OCI-LY7 (cell line): ENCODE results near the gene EVC. TPM values are rescaled to one million over a fixed set of nuclear protein-coding genes. Genes with fewer than 3 reads are reported as not detected.

Experiments used
- BruUV-seq: library from RNA; stranded (reverse); fragments of 400-500 nt; replicated peaks from 2 replicates; lab custom pipeline; 2021; lab: Mats Ljungman, UMichigan
- CTCF ChIA-PET: fragments of 300-600 bp; sonication (Branson Sonifier 250); formaldehyde crosslinking; loops from one replicate; lab custom pipeline; 2022; ENCODE audit warnings: antibody characterized with exemption; ENCODE audit not compliant: unreplicated experiment; lab: Charles Lee
- POLR2A ChIA-PET: fragments of 300-600 bp; sonication (Branson Sonifier 250); formaldehyde crosslinking; loops from one replicate; lab custom pipeline; 2022; ENCODE audit warnings: antibody characterized with exemption; lab: Charles Lee
- DNase-seq: peaks from one replicate; pipeline ENCODE4 v3.0.0-alpha.2; 2015; ENCODE audit warnings: low spot score
- H2AFZ ChIP-seq: fragments of 200-600 bp; sonication (generic), shearing (Covaris generic); 2 replicates; pipeline ENCODE4 v1.6.1; 2014; ENCODE audit warnings: mild to moderate bottlenecking, antibody characterized with exemption, low read length, moderate library complexity
- H3K27ac ChIP-seq: fragments of 200-600 bp; sonication (generic); 2 replicates; pipeline ENCODE4 v1.5.1; 2014; ENCODE audit warnings: mixed run types, low read depth, mild to moderate bottlenecking, moderate library complexity, low read length, inconsistent platforms; ENCODE audit not compliant: poor library complexity, severe bottlenecking
- H3K36me3 ChIP-seq: fragments of 200-600 bp; sonication (generic); 2 replicates; pipeline ENCODE4 v1.6.1; 2014; ENCODE audit warnings: mild to moderate bottlenecking, antibody characterized with exemption, low read length, moderate library complexity, mixed read lengths; ENCODE audit not compliant: insufficient read depth
- H3K4me1 ChIP-seq: fragments of 200-600 bp; sonication (generic); 2 replicates; pipeline ENCODE4 v1.5.1; 2014; ENCODE audit warnings: mild to moderate bottlenecking, low read length; ENCODE audit not compliant: insufficient read depth, poor library complexity, severe bottlenecking
- H3K4me2 ChIP-seq: fragments of 200-600 bp; sonication (generic); 2 replicates; pipeline ENCODE4 v1.6.1; 2014; ENCODE audit warnings: mild to moderate bottlenecking, low read length
- H3K4me3 ChIP-seq: fragments of 200-600 bp; sonication (generic); 2 replicates; pipeline ENCODE4 v1.5.1; 2014; ENCODE audit warnings: mild to moderate bottlenecking, low read depth, low read length; ENCODE audit not compliant: poor library complexity, severe bottlenecking
- H3K79me2 ChIP-seq: fragments of 200-600 bp; sonication (generic); 2 replicates; pipeline ENCODE4 v1.6.1; 2016; ENCODE audit warnings: low read depth, mild to moderate bottlenecking, low read length, moderate library complexity, mixed read lengths; ENCODE audit not compliant: insufficient read depth
- H3K9me2 ChIP-seq: fragments of 200-600 bp; sonication (generic); 2 replicates; pipeline ENCODE4 v1.6.1; 2016; ENCODE audit warnings: mild to moderate bottlenecking, low read length, mixed read lengths; ENCODE audit not compliant: insufficient read depth
- H3K9me3 ChIP-seq: fragments of 200-600 bp; sonication (generic); 2 replicates; pipeline ENCODE4 v1.6.1; 2014; ENCODE audit warnings: mild to moderate bottlenecking, mixed run types, low read length, mixed read lengths
- H4K20me1 ChIP-seq: fragments of 200-600 bp; sonication (generic); 2 replicates; pipeline ENCODE4 v1.6.1; 2014; ENCODE audit warnings: mild to moderate bottlenecking, antibody characterized with exemption, low read length, moderate library complexity, mixed read lengths; ENCODE audit not compliant: insufficient read depth
- CTCF ChIP-seq: fragments of 200-600 bp; sonication (generic); conservative IDR thresholded peaks from 2 replicates; pipeline ENCODE4 v1.5.1; 2014; ENCODE audit warnings: mild to moderate bottlenecking, antibody characterized with exemption, low read length, moderate library complexity, mixed read lengths
- EZH2phosphoT487 ChIP-seq: fragments of 200-600 bp; sonication (generic); IDR thresholded peaks from 2 replicates; pipeline ENCODE4 v1.6.1; 2018; ENCODE audit warnings: low read depth, borderline replicate concordance, mild to moderate bottlenecking, mixed run types, antibody characterized with exemption, low read length, moderate library complexity, mixed read lengths
- intact Hi-C: fragments of 100-400 bp; cut with micrococcal nuclease; formaldehyde crosslinking; loops from one replicate; pipeline ENCODE4 v1.10.0; 2022; ENCODE audit not compliant: unreplicated experiment
- total RNA-seq, 2 experiments: library from RNA; depleted of rRNA in 1 of 2; stranded (reverse); fragments of >200 nt in 1 of 2; shearing (Covaris generic) in 1 of 2; gene quantifications; 2 replicates each; pipeline ENCODE4 v1.2.3, GENCODE V29; 2014 to 2022

The EVC gene
- total RNA-seq, 2 experiments from 2014 or later = not detected

- TF ChIP-seq CTCF (no peak), EZH2phosphoT487 (no peak)
- H3K36me3 ChIP-seq = no peaks in the 10 kb centered on the region
- no peaks in the 10 kb centered on the region for H3K9me2 ChIP-seq
- intact Hi-C loops = no loop called here
- no peak overlapping the region for H2AFZ ChIP-seq
- ChIA-PET CTCF (no interaction called here), POLR2A (no interaction called here)
- no peak for DNase-seq
- H3K4me3 ChIP-seq = no peak overlapping the region
- no TSS peak for BruUV-seq
- no peaks in the 10 kb centered on the region for H3K79me2 ChIP-seq
- H4K20me1 ChIP-seq = no peaks in the 10 kb centered on the region
- no peak overlapping the region for H3K27ac ChIP-seq
- no peaks in the 10 kb centered on the region for H3K4me1 ChIP-seq
- H3K4me2 ChIP-seq = no peak overlapping the region
- no peaks in the 10 kb centered on the region for H3K9me3 ChIP-seq
These were observed 3.6 kb upstream of the EVC start for GRCh38 chr4:5707366-5707765.

GRCh38 chr4:5707778-5708448 is 3.1 kb upstream of the EVC start:
- no peak for TF ChIP-seq CTCF
- no peak for TF ChIP-seq EZH2phosphoT487
- intact Hi-C loops = no loop called here
- no peak for DNase-seq
- no peak overlapping the region for H3K4me3 ChIP-seq
- H3K9me3 ChIP-seq = no peaks in the 10 kb centered on the region
- H4K20me1 ChIP-seq = no peaks in the 10 kb centered on the region
- H3K27ac ChIP-seq = no peak overlapping the region
- no peaks in the 10 kb centered on the region for H3K36me3 ChIP-seq
- H3K9me2 ChIP-seq = no peaks in the 10 kb centered on the region
- H2AFZ ChIP-seq = no peak overlapping the region
- H3K4me1 ChIP-seq = no peaks in the 10 kb centered on the region
- POLR2A ChIA-PET = no interaction called here
- no peaks in the 10 kb centered on the region for H3K79me2 ChIP-seq
- H3K4me2 ChIP-seq = peak overlapping the region; percentile 20; the same call in 1 of the 2 replicates
- BruUV-seq = no TSS peak
- CTCF ChIA-PET = no interaction called here

GRCh38 chr4:5708449-5709206 is 2.4 kb upstream of the EVC start, which contains the start of gene EVC2:
Gene EVC2 (minus strand): TSS chr4:5708559. CDS start chr4:5708513, 46 bp downstream.
- TF ChIP-seq CTCF (no peak), EZH2phosphoT487 (no peak)
- Histone ChIP-seq H3K79me2 (no peaks in the 10 kb centered on the region), H4K20me1 (no peaks in the 10 kb centered on the region), H3K36me3 (no peaks in the 10 kb centered on the region), H3K27ac (no peak within 1 kb of the TSS), H2AFZ (no peak within 1 kb of the TSS), H3K4me1 (no peaks in the 10 kb centered on the region), H3K4me2 (peak within 1 kb of the TSS; percentile 20; the same call in 1 of the 2 replicates), H3K9me2 (no peaks in the 10 kb centered on the region), H3K4me3 (no peak within 1 kb of the TSS), H3K9me3 (no peaks in the 10 kb centered on the region)
- DNase-seq = no peak
- intact Hi-C loops = no loop called here
- POLR2A ChIA-PET = no interaction called here
- CTCF ChIA-PET = no interaction called here
- BruUV-seq = no TSS peak
